Peyer's patch (tissue), 4 donors: Measurements from ENCODE around the gene POLR1D.

Experiments used
- CTCF ChIP-seq, 6 experiments: fragments of 450-650 bp in 4 of 6; fragments of 200-600 bp in 2 of 6; sonication (generic) in 1 of 6; IDR thresholded peaks; one replicate each; pipeline ENCODE4 v1.5.1; 2017 to 2019; ENCODE audit warnings: antibody characterized with exemption in 6 of 6, mild to moderate bottlenecking in 3 of 6, moderate library complexity in 1 of 6
- POLR2A ChIP-seq, 2 donors: fragments of 450-650 bp; IDR thresholded peaks; one replicate each; pipeline ENCODE4 v1.5.1; 2017; ENCODE audit warnings: antibody characterized with exemption in 2 of 2, mild to moderate bottlenecking in 2 of 2, moderate library complexity in 2 of 2

GRCh38 chr13:27634231-27634630 is 12.5 kb downstream of the POLR1D start:
- TF ChIP-seq POLR2A (IDR thresholded peaks at IDR 0.05) (no peak), CTCF (IDR thresholded peaks at IDR 0.05) (no peak)
